Caco-2 (cell line): ENCODE data around the gene PFKFB1. TPM values are rescaled to one million over a fixed set of nuclear protein-coding genes. Genes with fewer than 3 reads are reported as not detected.

ENCODE experiments used
- BruUV-seq: library from RNA; stranded (reverse); fragments of 400-500 nt; replicated peaks from 2 replicates; lab custom pipeline; 2021; lab: Mats Ljungman, UMichigan
- CTCF ChIA-PET: fragments of 300-600 bp; sonication (Branson Sonifier 250); formaldehyde crosslinking; loops from one replicate; lab custom pipeline; 2022; ENCODE audit warnings: antibody characterized with exemption; lab: Charles Lee
- POLR2A ChIA-PET: fragments of 300-600 bp; sonication (Branson Sonifier 250); formaldehyde crosslinking; loops from one replicate; lab custom pipeline; 2022; ENCODE audit warnings: antibody characterized with exemption; lab: Charles Lee
- DNase-seq, 2 experiments: peaks; one replicate each; pipeline versions ENCODE4 v3.0.0 to v3.0.0-alpha.2; 2020 to 2022
- H3K27me3 ChIP-seq: replicated peaks from 2 replicates; pipeline ENCODE4 v1.6.0; 2011; ENCODE audit warnings: low read length; ENCODE audit not compliant: control insufficient read depth, insufficient read depth
- H3K36me3 ChIP-seq: 2 replicates; pipeline ENCODE4 v1.5.1; 2011; ENCODE audit warnings: low read length; ENCODE audit not compliant: control insufficient read depth, insufficient read depth
- H3K4me1 ChIP-seq: fragments of 250-450 bp; sonication (Bioruptor Pico); 2 replicates; pipeline ENCODE4 v1.5.1; 2020; ENCODE audit warnings: mild to moderate bottlenecking
- H3K4me3 ChIP-seq: 2 replicates; pipeline ENCODE4 v1.5.1; 2011; ENCODE audit warnings: low read depth, mild to moderate bottlenecking, control low read depth, low read length
- H3K9me3 ChIP-seq: fragments of 250-450 bp; sonication (Bioruptor Pico); 2 replicates; pipeline ENCODE4 v1.5.1; 2020; ENCODE audit warnings: mild to moderate bottlenecking, moderate library complexity
- H3K27ac Mint-ChIP-seq: one replicate; pipeline ENCODE4 v1.8.0; 2022; ENCODE audit warnings: mixed read lengths; ENCODE audit not compliant: unreplicated experiment
- H3K27me3 Mint-ChIP-seq: one replicate; pipeline ENCODE4 v1.8.0; 2022; ENCODE audit warnings: mixed read lengths; ENCODE audit not compliant: insufficient read depth, unreplicated experiment
- H3K36me3 Mint-ChIP-seq: one replicate; pipeline ENCODE4 v1.8.0; 2022; ENCODE audit warnings: mild to moderate bottlenecking, mixed read lengths; ENCODE audit not compliant: insufficient read depth, unreplicated experiment
- H3K4me1 Mint-ChIP-seq: one replicate; pipeline ENCODE4 v1.8.0; 2022; ENCODE audit warnings: low read depth, mixed read lengths; ENCODE audit not compliant: unreplicated experiment
- H3K4me3 Mint-ChIP-seq: one replicate; pipeline ENCODE4 v1.8.0; 2022; ENCODE audit warnings: mild to moderate bottlenecking, moderate library complexity, mixed read lengths; ENCODE audit not compliant: unreplicated experiment
- H3K9me3 Mint-ChIP-seq: one replicate; pipeline ENCODE4 v1.8.0; 2022; ENCODE audit warnings: mixed read lengths; ENCODE audit not compliant: unreplicated experiment
- intact Hi-C: fragments of 100-400 bp; cut with micrococcal nuclease; formaldehyde crosslinking; loops from one replicate; pipeline ENCODE4 v1.10.0; 2022; ENCODE audit not compliant: unreplicated experiment
- total RNA-seq: library from RNA; stranded (reverse); gene quantifications from 2 replicates; pipeline ENCODE4 v1.2.3, GENCODE V29; 2022
- TF ChIP-seq, protein P1 (sequence below), 2 experiments: fragments of 200-600 bp in 1 of 2; IDR thresholded peaks; 1 replicate in 1 of 2; 2 replicates in 1 of 2; pipeline versions ENCODE4 v1.5.1 to v1.8.0; 2011 to 2022; ENCODE audit warnings: antibody characterized with exemption in 1 of 2, control low read depth in 1 of 2, inconsistent platforms in 1 of 2, low read depth in 1 of 2, low read length in 1 of 2, mild to moderate bottlenecking in 1 of 2, moderate library complexity in 1 of 2; ENCODE audit not compliant: insufficient read depth in 1 of 2, severe bottlenecking in 1 of 2, unreplicated experiment in 1 of 2

Gene PFKFB1
- total RNA-seq, 1 experiment from 2014 or later: not detected

- ChIA-PET POLR2A (no interaction called here), CTCF (no interaction called here)
- Histone ChIP-seq H3K4me3 (no peak overlapping the region), H3K27me3 (no peaks in the 10 kb centered on the region), H3K9me3 (no peaks in the 10 kb centered on the region), H3K4me1 (peaks cover 12% of the 10 kb centered on the region), H3K36me3 (peaks cover 2% of the 10 kb centered on the region; the same call in 1 of the 2 replicates)
- no peak for DNase-seq
- intact Hi-C loops: no loop called here
- TF ChIP-seq, protein P1, sequence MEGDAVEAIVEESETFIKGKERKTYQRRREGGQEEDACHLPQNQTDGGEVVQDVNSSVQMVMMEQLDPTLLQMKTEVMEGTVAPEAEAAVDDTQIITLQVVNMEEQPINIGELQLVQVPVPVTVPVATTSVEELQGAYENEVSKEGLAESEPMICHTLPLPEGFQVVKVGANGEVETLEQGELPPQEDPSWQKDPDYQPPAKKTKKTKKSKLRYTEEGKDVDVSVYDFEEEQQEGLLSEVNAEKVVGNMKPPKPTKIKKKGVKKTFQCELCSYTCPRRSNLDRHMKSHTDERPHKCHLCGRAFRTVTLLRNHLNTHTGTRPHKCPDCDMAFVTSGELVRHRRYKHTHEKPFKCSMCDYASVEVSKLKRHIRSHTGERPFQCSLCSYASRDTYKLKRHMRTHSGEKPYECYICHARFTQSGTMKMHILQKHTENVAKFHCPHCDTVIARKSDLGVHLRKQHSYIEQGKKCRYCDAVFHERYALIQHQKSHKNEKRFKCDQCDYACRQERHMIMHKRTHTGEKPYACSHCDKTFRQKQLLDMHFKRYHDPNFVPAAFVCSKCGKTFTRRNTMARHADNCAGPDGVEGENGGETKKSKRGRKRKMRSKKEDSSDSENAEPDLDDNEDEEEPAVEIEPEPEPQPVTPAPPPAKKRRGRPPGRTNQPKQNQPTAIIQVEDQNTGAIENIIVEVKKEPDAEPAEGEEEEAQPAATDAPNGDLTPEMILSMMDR (IDR thresholded peaks at IDR 0.05; ENCODE audit: insufficient read depth in 1 of 2, low read depth in 1 of 2, low read length in 1 of 2, severe bottlenecking in 1 of 2, unreplicated experiment in 1 of 2): no peak
- H3K27me3 Mint-ChIP-seq: no peaks in the 10 kb centered on the region
- no TSS peak for BruUV-seq
- peaks cover 25% of the 10 kb centered on the region for H3K36me3 Mint-ChIP-seq
- no peak overlapping the region for H3K27ac Mint-ChIP-seq
- no peak overlapping the region for H3K4me3 Mint-ChIP-seq
- H3K9me3 Mint-ChIP-seq: no peaks in the 10 kb centered on the region
- H3K4me1 Mint-ChIP-seq: peaks cover 7% of the 10 kb centered on the region
Observed at GRCh38 chrX:55005256-55005655, 11.3 kb upstream of the PFKFB1 start.

- ChIA-PET POLR2A (no interaction called here), CTCF (no interaction called here)
- Histone ChIP-seq H3K27me3 (no peaks in the 10 kb centered on the region), H3K9me3 (no peaks in the 10 kb centered on the region), H3K4me1 (peaks cover 12% of the 10 kb centered on the region), H3K4me3 (no peak overlapping the region), H3K36me3 (peaks cover 2% of the 10 kb centered on the region; the same call in 1 of the 2 replicates)
- no peak for DNase-seq
- Mint-ChIP-seq H3K36me3 (peaks cover 25% of the 10 kb centered on the region), H3K27ac (no peak overlapping the region), H3K9me3 (no peaks in the 10 kb centered on the region), H3K27me3 (no peaks in the 10 kb centered on the region), H3K4me3 (no peak overlapping the region), H3K4me1 (peaks cover 7% of the 10 kb centered on the region)
- BruUV-seq: no TSS peak
- TF ChIP-seq, protein P1 (IDR thresholded peaks at IDR 0.05; ENCODE audit: insufficient read depth in 1 of 2, low read depth in 1 of 2, low read length in 1 of 2, severe bottlenecking in 1 of 2, unreplicated experiment in 1 of 2): no peak
- intact Hi-C loops: no loop called here
Observed at GRCh38 chrX:55004231-55004630, 10.2 kb upstream of the PFKFB1 start.

DNA sequence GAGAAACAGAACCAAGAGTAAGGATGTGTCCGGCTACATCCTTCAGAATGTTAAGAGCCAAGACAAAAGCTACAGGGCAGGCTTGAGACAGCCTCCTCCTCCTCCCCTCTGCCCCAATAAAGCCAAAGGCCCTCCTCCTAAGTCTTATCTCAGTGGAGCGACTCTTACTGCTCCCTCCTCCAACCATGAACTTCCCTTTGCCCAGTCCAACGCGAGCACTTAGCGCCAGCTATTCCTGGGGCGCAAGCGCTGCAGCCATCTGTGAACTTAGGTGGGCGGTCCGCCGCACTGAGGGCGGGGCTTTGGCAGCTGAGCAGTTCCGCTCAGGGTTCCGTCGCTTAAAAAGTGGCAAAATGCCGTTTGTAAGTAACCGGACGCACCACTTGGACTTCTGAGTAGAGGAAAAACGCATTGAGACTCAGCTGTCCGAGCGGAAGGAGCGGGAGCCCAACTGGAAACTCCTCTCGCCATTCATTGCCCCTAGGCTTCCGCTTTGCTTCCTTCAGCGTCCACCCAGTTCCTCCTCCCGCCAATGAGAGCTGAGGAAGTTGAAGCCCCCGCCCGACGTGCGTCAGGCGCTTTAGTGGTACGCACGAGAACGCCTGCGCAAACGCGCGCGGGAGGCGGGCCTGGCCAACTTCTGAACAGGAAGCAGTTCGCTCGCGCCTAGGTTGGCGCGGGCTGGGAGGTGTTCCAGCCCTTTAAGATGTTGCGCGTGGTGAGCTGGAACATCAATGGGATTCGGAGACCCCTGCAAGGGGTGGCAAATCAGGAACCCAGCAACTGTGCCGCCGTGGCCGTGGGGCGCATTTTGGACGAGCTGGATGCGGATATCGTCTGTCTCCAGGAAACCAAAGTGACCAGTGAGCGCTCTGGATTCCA lies 6.0 kb upstream of the PFKFB1 start, which contains the start of gene APEX2:
TSS of gene APEX2 (plus strand) at position 647 of the 882 bp plus-strand sequence. CDS start at position 707, 60 bp downstream.
- peaks cover 13% of the 10 kb centered on the region for H3K36me3 Mint-ChIP-seq
- POLR2A ChIA-PET: interaction anchor here (0.5 to 1.5 kb wide), 7 partner anchors 13 to 1469 kb away, joined by 3 to 6 read pairs (median 4); partner anchors contain the start of gene GNL3L
- CTCF ChIA-PET: interaction anchor here (0.9 to 1.5 kb wide), 2 partner anchors 10 to 360 kb away, joined by 3 to 4 read pairs; no protein-coding TSS in a partner anchor
- intact Hi-C loops: loop anchor here (10.0 kb wide), 1 partner anchor 115 kb away; no protein-coding TSS in a partner anchor
- no peaks in the 10 kb centered on the region for H3K27me3 Mint-ChIP-seq
- H3K9me3 Mint-ChIP-seq: no peaks in the 10 kb centered on the region
- no peaks in the 10 kb centered on the region for H3K9me3 ChIP-seq
- TSS peak; percentile 78 for BruUV-seq
- DNase-seq: peak; percentile 84 to 88
- TF ChIP-seq, protein P1 (IDR thresholded peaks at IDR 0.05; ENCODE audit: insufficient read depth in 1 of 2, low read depth in 1 of 2, low read length in 1 of 2, severe bottlenecking in 1 of 2, unreplicated experiment in 1 of 2): no peak
- H3K27ac Mint-ChIP-seq: peak within 1 kb of the TSS; percentile 94
- no peaks in the 10 kb centered on the region for H3K4me1 ChIP-seq
- H3K36me3 ChIP-seq: peaks cover 2% of the 10 kb centered on the region; the same call in 1 of the 2 replicates
- no peaks in the 10 kb centered on the region for H3K27me3 ChIP-seq
- peak within 1 kb of the TSS; percentile 99 for H3K4me3 Mint-ChIP-seq
- peak within 1 kb of the TSS; percentile 47 for H3K4me3 ChIP-seq
- no peaks in the 10 kb centered on the region for H3K4me1 Mint-ChIP-seq
